ENCODE measurements around the gene RPRM. TPM values are rescaled to one million over a fixed set of nuclear protein-coding genes. Genes with fewer than 3 reads are reported as not detected.

The RPRM gene
- total and polyA plus RNA-seq, 7 donors, result 0.60 to 35.7 (median 21.7) TPM; not detected in 1

DNA sequence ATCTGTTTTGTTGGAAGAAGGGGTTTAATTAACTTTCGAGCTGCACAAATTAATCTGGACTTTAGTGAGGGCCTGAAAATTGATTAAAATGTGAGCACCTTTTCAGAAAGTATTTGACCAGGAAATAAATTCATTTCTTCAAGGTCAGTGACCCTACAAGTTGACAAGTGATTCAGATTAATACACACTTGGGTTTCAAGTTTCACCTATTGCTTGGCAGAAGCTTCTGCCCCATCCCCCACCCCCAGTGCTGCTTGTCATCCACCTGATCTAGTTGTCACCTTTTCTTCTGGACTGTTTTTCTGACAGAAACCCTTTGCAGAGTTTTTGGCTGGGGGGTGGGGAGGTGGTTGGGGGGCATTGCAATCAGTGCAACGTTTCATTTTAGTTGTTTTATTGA is 46.2 kb downstream of the RPRM start:
- Histone ChIP-seq H3K4me1 (no peaks in the 10 kb centered on the region), H3K27me3 (no peaks in the 10 kb centered on the region), H3K36me3 (no peaks in the 10 kb centered on the region), H3K4me3 (no peak overlapping the region), H3K27ac (no peak overlapping the region), H3K9me3 (no peaks in the 10 kb centered on the region)
- no peak for TF ChIP-seq POLR2AphosphoS5 (IDR thresholded peaks at IDR 0.05)
- no peak for TF ChIP-seq POLR2A (IDR thresholded peaks at IDR 0.05)
- TF ChIP-seq EP300 (IDR thresholded peaks at IDR 0.05), result no peak
- no peak for TF ChIP-seq CTCF (IDR thresholded peaks at IDR 0.05)
- WGBS, 2 donors, result 50 to 53% methylated on average over 2 of the region's 2 CpGs
- no peak for DNase-seq
- intact Hi-C loops (cut with DNase I), result no loop called here

- no peak for TF ChIP-seq POLR2AphosphoS5 (IDR thresholded peaks at IDR 0.05)
- no peak for TF ChIP-seq POLR2A (IDR thresholded peaks at IDR 0.05)
- TF ChIP-seq CTCF (IDR thresholded peaks at IDR 0.05), result no peak
- TF ChIP-seq EP300 (IDR thresholded peaks at IDR 0.05), result no peak
- H3K27ac ChIP-seq, result no peak overlapping the region
- no peaks in the 10 kb centered on the region for H3K9me3 ChIP-seq
- H3K36me3 ChIP-seq, result no peaks in the 10 kb centered on the region
- H3K4me3 ChIP-seq, result no peak overlapping the region
- DNase-seq, result no peak
- 73 to 84% methylated on average over 1 of the region's 1 CpG for WGBS, 2 donors
- no peaks in the 10 kb centered on the region for H3K4me1 ChIP-seq
- intact Hi-C loops (cut with DNase I), result no loop called here
- H3K27me3 ChIP-seq, result no peaks in the 10 kb centered on the region
These were observed 47.4 kb downstream of the RPRM start for GRCh38 chr2:153431114-153431513.

Small RNA genes within 50 kb of the gene (small RNA-seq; reads per million reads assigned to genes)
- 0 reads per million in 3 donors for gene RF00275
